Colonic mucosa (tissue), 4 donors: ENCODE measurements around the gene NPLOC4. TPM values are rescaled to one million over a fixed set of nuclear protein-coding genes. Genes with fewer than 3 reads are reported as not detected.

ENCODE experiments used
- DNase-seq: peaks from one replicate; pipeline ENCODE4 v3.0.0-alpha.2; 2020
- H3K27ac ChIP-seq: fragments of 200-600 bp; one replicate; pipeline ENCODE4 v1.8.0; 2021
- H3K27me3 ChIP-seq: fragments of 200-600 bp; one replicate; pipeline ENCODE4 v1.8.0; 2021
- H3K36me3 ChIP-seq: fragments of 200-600 bp; one replicate; pipeline ENCODE4 v1.8.0; 2021
- H3K4me1 ChIP-seq: fragments of 200-600 bp; one replicate; pipeline ENCODE4 v1.8.0; 2021; ENCODE audit warnings: mild to moderate bottlenecking
- H3K4me3 ChIP-seq: fragments of 200-600 bp; one replicate; pipeline ENCODE4 v1.8.0; 2021
- H3K9ac ChIP-seq, 2 donors: one replicate each; pipeline ENCODE4 v1.7.0; 2013; ENCODE audit warnings: control low read depth in 2 of 2, low read depth in 2 of 2, low read length in 2 of 2
- H3K9me3 ChIP-seq: fragments of 200-600 bp; one replicate; pipeline ENCODE4 v1.8.0; 2021
- CTCF ChIP-seq: fragments of 200-600 bp; IDR thresholded peaks from one replicate; pipeline ENCODE4 v1.8.0; 2022; ENCODE audit warnings: antibody characterized with exemption, mild to moderate bottlenecking
- intact Hi-C: fragments of 100-400 bp; cut with DNase I; formaldehyde crosslinking; loops from one replicate; pipeline ENCODE4 v1.14.1; 2022
- total RNA-seq, 2 donors: library from RNA; stranded (reverse); fragmentation: NEBNext Ultra II Directional in 1 of 2; extraction: Animal tissue kit (Norgen Biotek cat#: 25700) in 1 of 2; gene quantifications; one replicate each; pipeline ENCODE4 v1.2.1, GENCODE V29; 2021
- donor health status: healthy.
- donor health status: DM: no; HTN: no; CAD: no.
- donor health status: DM: no; HTN: no; CAD: no.

The NPLOC4 gene
- total RNA-seq, 2 donors from 2014 or later: 69.8 to 74.1 TPM

- no peaks in the 10 kb centered on the region for H3K27me3 ChIP-seq
- no peaks in the 10 kb centered on the region for H3K9me3 ChIP-seq
- no peak overlapping the region for H3K9ac ChIP-seq
- no peak overlapping the region for H3K27ac ChIP-seq
- peaks cover 5% of the 10 kb centered on the region for H3K4me1 ChIP-seq
- H3K4me3 ChIP-seq: no peak overlapping the region
- no peak for TF ChIP-seq CTCF
- intact Hi-C loops: no loop called here
- H3K36me3 ChIP-seq: peaks cover 8% of the 10 kb centered on the region
- no peak for DNase-seq
Observed at GRCh38 chr17:81546906-81547613, 89.9 kb downstream of the NPLOC4 start.

DNA sequence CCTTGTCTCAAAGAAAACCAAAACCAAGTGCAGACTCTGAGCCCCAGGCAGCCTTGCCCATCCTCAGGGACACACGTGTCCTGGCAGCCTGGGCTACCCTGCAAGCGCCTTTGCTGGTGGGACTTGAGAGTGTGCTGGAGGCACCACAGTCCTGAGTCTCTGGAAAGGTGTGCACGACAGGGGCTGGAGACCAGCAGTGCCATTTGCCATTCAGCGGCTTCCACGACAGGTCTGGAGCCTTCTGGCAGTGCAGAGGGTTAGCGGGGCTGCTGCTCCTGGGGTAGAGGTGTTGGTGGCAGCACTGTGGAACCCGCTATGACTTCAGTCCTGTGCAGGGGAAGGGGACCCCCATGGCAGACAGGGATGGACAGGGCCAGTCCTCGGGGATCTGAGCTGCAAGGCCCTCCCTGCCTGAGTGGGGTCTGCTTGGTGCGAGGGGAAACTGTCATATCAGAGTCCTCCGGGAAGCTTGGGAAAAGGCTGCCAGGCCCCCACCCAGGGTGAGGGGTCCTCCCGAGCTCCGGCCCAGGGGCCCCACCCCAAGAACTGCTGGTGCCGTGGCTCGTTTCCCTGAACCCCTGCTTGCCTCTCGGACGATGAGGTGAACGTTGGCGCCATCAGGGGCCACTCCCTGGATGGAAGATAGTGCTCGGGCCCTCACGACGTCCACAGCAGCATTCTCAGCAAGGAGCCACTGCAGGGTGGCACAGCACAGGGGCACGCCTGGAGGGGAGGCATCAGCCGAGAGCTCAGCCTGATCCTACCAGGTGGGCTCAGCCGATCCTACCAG, 91.6 kb downstream of the NPLOC4 start:
- Histone ChIP-seq H3K4me3 (no peak overlapping the region), H3K27ac (no peak overlapping the region), H3K4me1 (no peaks in the 10 kb centered on the region), H3K27me3 (no peaks in the 10 kb centered on the region), H3K9ac (no peak overlapping the region), H3K36me3 (peaks cover 8% of the 10 kb centered on the region), H3K9me3 (no peaks in the 10 kb centered on the region)
- no peak for DNase-seq
- intact Hi-C loops: no loop called here
- TF ChIP-seq CTCF: no peak

GRCh38 chr17:81544281-81544974, 92.5 kb downstream of the NPLOC4 start:
- intact Hi-C loops: no loop called here
- no peak for DNase-seq
- no peaks in the 10 kb centered on the region for H3K27me3 ChIP-seq
- H3K27ac ChIP-seq: no peak overlapping the region
- H3K9me3 ChIP-seq: no peaks in the 10 kb centered on the region
- no peak overlapping the region for H3K9ac ChIP-seq
- no peak for TF ChIP-seq CTCF
- H3K4me1 ChIP-seq: no peaks in the 10 kb centered on the region
- H3K4me3 ChIP-seq: no peak overlapping the region
- peaks cover 8% of the 10 kb centered on the region for H3K36me3 ChIP-seq

DNA sequence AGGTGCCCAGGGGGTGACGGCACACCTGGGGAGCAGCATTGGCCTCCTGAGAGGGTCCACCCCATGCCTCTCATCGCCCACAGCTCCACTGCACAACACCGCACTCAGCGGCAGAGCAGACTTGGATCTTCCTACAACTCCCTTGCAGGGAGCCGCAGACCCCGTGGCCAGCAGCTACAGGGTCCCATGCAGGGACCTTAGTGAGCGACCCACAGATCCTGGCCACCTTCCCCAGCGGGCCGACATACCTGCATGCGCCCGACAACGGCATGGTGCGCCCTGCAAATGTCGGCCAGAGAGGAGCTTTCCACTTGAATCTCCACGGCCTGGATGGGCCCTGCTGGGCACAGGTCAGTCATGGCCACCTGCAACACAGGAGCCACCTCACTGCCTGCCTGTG, 93.2 kb downstream of the NPLOC4 start:
- Histone ChIP-seq H3K4me3 (no peak overlapping the region), H3K9ac (no peak overlapping the region), H3K36me3 (peaks cover 8% of the 10 kb centered on the region), H3K27ac (no peak overlapping the region), H3K9me3 (no peaks in the 10 kb centered on the region), H3K27me3 (no peaks in the 10 kb centered on the region), H3K4me1 (no peaks in the 10 kb centered on the region)
- TF ChIP-seq CTCF: no peak
- DNase-seq: no peak
- intact Hi-C loops: no loop called here

GRCh38 chr17:81543339-81543675, 93.6 kb downstream of the NPLOC4 start:
- H3K4me1 ChIP-seq: no peaks in the 10 kb centered on the region
- no peaks in the 10 kb centered on the region for H3K9me3 ChIP-seq
- H3K36me3 ChIP-seq: peaks cover 8% of the 10 kb centered on the region
- intact Hi-C loops: no loop called here
- H3K27me3 ChIP-seq: no peaks in the 10 kb centered on the region
- TF ChIP-seq CTCF: no peak
- no peak overlapping the region for H3K27ac ChIP-seq
- no peak overlapping the region for H3K4me3 ChIP-seq
- no peak overlapping the region for H3K9ac ChIP-seq
- DNase-seq: no peak
